Fibroblast of the aortic adventitia (primary cell): ENCODE measurements around the gene SMYD2. TPM values are rescaled to one million over a fixed set of nuclear protein-coding genes. Genes with fewer than 3 reads are reported as not detected.

ENCODE experiments used
- DNase-seq: peaks from one replicate; pipeline ENCODE4 v3.0.0-alpha.2; 2010; ENCODE audit warnings: low read depth
- H3K4me3 ChIP-seq: 2 replicates; pipeline ENCODE4 v1.5.1; 2011; ENCODE audit warnings: low read depth, mild to moderate bottlenecking, control low read depth, low read length, moderate library complexity
- total RNA-seq: library from RNA; depleted of rRNA; stranded (reverse); fragments of >200 nt; gene quantifications from 2 replicates; pipeline ENCODE4 v1.2.3, GENCODE V29; 2012; ENCODE audit warnings: low replicate concordance
- TF ChIP-seq, protein P1 (sequence below): IDR thresholded peaks from 2 replicates; pipeline ENCODE4 v1.5.1; 2011; ENCODE audit warnings: mild to moderate bottlenecking, low read length, control low read depth, inconsistent platforms; ENCODE audit not compliant: insufficient read depth

SMYD2 gene
- total RNA-seq, 1 donor = 26.9 TPM

- TF ChIP-seq, protein P1, sequence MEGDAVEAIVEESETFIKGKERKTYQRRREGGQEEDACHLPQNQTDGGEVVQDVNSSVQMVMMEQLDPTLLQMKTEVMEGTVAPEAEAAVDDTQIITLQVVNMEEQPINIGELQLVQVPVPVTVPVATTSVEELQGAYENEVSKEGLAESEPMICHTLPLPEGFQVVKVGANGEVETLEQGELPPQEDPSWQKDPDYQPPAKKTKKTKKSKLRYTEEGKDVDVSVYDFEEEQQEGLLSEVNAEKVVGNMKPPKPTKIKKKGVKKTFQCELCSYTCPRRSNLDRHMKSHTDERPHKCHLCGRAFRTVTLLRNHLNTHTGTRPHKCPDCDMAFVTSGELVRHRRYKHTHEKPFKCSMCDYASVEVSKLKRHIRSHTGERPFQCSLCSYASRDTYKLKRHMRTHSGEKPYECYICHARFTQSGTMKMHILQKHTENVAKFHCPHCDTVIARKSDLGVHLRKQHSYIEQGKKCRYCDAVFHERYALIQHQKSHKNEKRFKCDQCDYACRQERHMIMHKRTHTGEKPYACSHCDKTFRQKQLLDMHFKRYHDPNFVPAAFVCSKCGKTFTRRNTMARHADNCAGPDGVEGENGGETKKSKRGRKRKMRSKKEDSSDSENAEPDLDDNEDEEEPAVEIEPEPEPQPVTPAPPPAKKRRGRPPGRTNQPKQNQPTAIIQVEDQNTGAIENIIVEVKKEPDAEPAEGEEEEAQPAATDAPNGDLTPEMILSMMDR = no peak
- no peak overlapping the region for H3K4me3 ChIP-seq
- no peak for DNase-seq
Measured at GRCh38 chr1:214386333-214386732, 105.4 kb downstream of the SMYD2 start.
